GM12874 (cell line): ENCODE data around the gene RTRAF.

Experiments used
- TF ChIP-seq, protein P1 (sequence below): IDR thresholded peaks from 2 replicates; pipeline ENCODE4 v1.5.1; 2011; ENCODE audit warnings: low read depth, mild to moderate bottlenecking, control low read depth, low read length, moderate library complexity; ENCODE audit not compliant: insufficient read depth

The RTRAF gene

DNA sequence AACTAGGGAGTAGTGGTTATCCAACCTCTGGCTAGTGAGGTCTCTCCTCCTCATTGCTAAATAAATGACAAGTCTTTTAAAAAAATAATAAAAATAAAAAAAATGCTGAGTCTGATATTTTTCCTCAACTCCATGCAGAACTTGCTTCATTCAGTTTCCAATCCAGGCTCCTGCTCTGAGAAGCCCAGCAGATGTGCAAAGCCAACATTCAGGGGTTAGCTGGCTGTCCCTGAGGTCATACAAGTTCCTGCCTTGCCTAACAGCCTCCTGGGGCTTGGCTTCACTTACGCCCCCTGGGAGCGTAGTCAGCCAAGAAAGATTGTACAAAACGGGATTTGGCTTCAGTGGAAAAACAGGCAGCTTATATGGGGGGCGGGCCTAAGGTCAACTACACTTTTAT lies 23.3 kb downstream of the RTRAF start:
- TF ChIP-seq, protein P1, sequence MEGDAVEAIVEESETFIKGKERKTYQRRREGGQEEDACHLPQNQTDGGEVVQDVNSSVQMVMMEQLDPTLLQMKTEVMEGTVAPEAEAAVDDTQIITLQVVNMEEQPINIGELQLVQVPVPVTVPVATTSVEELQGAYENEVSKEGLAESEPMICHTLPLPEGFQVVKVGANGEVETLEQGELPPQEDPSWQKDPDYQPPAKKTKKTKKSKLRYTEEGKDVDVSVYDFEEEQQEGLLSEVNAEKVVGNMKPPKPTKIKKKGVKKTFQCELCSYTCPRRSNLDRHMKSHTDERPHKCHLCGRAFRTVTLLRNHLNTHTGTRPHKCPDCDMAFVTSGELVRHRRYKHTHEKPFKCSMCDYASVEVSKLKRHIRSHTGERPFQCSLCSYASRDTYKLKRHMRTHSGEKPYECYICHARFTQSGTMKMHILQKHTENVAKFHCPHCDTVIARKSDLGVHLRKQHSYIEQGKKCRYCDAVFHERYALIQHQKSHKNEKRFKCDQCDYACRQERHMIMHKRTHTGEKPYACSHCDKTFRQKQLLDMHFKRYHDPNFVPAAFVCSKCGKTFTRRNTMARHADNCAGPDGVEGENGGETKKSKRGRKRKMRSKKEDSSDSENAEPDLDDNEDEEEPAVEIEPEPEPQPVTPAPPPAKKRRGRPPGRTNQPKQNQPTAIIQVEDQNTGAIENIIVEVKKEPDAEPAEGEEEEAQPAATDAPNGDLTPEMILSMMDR: no peak

DNA sequence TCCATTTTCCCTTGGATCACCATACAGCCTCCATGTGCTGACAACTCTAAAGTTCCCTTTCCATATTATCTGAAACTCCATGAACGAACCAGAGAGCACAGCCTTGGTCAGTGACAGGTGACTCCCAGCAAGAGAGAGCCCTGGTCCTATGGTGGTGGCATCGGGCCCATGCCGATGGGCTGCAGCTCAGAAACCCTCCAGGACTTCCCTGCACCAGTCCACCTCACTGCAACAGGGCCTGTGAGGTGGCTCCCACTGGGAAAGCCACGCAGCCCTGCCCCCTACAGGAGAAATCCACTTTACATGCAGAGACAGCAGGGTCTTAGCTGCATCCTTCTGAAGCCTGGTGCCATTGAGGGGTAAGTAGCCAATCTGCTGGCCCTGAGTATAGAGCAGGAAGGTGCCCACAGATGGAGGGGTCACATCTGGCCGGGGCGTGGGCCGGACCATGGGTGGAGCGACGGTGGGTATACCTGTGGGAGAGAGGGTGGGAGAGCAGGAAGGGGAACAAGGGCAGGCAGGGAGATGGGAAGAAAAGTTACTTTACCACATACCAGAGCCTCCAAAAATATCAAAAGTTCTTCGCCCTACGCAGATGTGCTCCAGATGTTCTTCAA lies 24.7 kb downstream of the RTRAF start:
- TF ChIP-seq, protein P1: peak; percentile 36; the same call in 1 of the 2 replicates

DNA sequence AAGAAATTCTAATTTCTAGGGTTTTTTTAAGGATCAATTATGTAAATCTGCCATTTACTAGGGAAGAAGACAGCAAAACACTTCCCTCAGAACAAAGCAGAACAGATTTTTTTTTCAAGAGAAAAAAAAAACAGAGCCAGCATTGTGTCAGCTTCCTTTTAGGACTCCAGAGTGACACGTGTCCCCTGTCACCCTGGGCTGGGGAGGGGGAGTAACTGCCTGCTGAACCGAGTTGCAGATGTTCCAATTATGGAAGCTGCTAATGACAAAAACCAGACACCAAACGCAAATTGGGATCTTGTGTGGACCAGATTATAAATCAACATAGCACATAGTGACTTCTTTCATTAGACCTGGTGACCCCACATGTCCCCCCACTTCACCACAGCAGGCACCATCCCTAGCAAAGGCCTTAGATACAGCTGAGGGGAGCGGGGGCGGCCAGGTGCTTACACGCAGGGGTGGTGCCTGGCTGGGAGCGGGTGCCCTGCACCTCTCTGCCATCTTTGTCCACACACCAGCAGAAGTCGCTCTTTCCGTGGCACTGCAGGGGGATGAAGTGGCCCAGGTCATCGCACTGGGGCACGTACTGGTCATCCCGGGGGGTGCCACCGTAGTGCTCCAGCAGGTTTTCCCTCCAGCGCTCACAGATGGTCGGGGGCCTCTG lies 25.4 kb downstream of the RTRAF start:
- TF ChIP-seq, protein P1: no peak

DNA sequence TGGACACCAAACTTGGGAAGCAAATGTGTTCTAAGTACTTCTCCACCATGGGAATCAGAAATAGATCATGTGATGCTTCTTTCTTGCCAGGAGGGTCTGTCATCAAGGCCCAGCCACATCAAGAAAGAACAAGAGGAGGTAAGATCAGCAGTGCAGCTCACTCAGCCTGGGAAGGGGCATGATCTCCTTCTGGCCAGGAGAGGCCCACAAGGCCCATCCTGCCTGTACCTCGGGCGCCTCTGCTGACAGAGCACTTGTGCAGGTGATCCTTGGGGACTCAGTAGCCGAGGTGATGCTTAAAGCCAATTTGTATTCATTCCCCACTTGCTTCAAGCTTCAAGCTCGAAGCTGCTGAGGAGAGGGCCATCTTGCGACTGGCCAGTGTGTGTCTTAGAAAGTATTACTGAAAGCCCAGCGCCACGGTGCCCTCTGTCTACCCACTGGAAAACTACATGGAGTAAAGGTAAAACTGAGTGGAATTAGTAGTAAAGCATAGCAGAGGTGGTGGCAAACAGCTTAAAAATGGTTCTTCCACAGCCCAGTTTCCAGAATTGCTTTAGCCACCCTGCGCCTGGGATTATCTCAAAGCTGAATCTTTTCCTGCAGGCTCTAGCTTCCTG lies 26.2 kb downstream of the RTRAF start:
- TF ChIP-seq, protein P1: peak; percentile 9; the same call in 1 of the 2 replicates

DNA sequence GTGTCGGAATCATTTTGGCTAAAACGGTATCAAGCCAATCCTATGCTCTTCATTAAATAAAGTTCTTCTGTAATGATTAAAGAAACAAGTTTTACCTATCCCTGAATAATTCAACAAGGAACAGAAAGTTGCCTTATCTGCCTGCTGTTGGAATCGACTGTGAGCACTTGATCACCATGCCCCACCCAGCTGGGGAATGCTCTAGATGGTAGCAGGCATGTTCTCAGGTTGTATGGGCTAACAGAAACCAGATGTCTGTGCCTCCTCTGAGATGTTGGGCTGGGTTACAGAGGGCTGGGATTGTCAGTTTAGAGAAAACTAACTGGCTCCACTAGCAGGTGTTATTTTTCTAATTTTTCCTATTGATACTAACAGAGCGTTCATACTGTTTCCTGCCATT lies 28.9 kb downstream of the RTRAF start:
- TF ChIP-seq, protein P1: no peak

DNA sequence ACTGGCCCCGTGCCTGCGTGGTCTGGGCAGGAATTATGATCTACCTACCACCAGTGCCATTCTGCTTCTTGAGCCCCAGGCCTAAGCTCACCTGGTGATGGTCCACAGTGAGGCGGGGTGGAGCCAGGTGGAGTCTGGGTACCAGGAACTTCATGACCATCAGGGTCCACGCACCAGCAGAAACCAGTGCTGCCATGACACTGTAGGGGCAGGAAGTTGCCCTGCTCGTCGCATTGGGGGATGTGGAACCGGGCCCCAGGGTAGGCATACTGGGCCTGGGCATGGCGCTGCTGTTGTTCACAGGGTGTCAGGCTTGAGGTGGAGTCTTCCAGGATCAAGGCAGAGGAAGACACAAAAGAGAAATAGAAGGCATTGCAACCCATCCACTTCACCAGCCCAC lies 29.6 kb downstream of the RTRAF start:
- TF ChIP-seq, protein P1: no peak

DNA sequence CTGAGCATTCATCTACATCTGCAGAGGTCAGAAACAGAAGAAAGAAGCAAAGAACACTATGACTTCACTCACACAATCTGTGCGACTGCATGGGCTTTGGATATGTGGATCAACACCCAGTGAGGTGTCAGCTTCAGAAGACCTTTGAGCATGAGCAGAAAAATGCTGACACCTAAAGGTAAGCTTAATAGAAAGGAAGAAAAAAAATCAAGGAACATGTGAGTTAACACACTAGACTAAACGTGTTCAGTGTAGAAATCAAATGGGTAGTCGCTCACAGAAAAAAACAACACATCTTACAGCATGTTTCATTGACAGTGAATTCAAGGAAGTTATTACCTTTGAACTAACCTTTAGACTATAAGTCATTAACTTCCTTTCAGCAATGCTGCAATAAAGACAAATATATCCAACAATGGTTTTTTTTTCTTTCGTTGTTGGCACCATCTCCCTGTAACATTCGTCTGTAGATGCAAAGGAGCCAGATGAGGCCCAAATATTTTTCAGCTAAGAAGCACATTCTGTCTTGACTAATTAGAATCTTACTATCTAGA lies 30.9 kb downstream of the RTRAF start:
- TF ChIP-seq, protein P1: no peak
